ENCODE data around the gene ZSCAN20.
A peak's percentile ranks its signal among the peaks of the same experiment; 100 is the strongest.

Gene ZSCAN20

GRCh38 chr1:33473900-33474299 lies 1.5 kb downstream of the ZSCAN20 start:
- DNase-seq (ENCODE audit: low read depth), result peak; percentile 27
- no peak overlapping the region for H3K4me3 ChIP-seq (ENCODE audit: low read length)
- no peak for TF ChIP-seq CTCF (IDR thresholded peaks at IDR 0.05; ENCODE audit: insufficient read depth, low read depth, low read length, missing control alignments)

- TF ChIP-seq CTCF (IDR thresholded peaks at IDR 0.05; ENCODE audit: insufficient read depth, low read depth, low read length, missing control alignments), result no peak
- no peak for DNase-seq (ENCODE audit: low read depth)
- no peak overlapping the region for H3K4me3 ChIP-seq (ENCODE audit: low read length)
Observed at GRCh38 chr1:33477451-33477850, 5.0 kb downstream of the ZSCAN20 start.

- no peak overlapping the region for H3K4me3 ChIP-seq (ENCODE audit: low read length)
- DNase-seq (ENCODE audit: low read depth), result no peak
- no peak for TF ChIP-seq CTCF (IDR thresholded peaks at IDR 0.05; ENCODE audit: insufficient read depth, low read depth, low read length, missing control alignments)
Observed at GRCh38 chr1:33482412-33482811, 10.0 kb downstream of the ZSCAN20 start.

GRCh38 chr1:33488624-33489023 lies 16.2 kb downstream of the ZSCAN20 start:
- DNase-seq (ENCODE audit: low read depth), result no peak
- no peak for TF ChIP-seq CTCF (IDR thresholded peaks at IDR 0.05; ENCODE audit: insufficient read depth, low read depth, low read length, missing control alignments)
- no peak overlapping the region for H3K4me3 ChIP-seq (ENCODE audit: low read length)

- no peak for TF ChIP-seq CTCF (IDR thresholded peaks at IDR 0.05; ENCODE audit: insufficient read depth, low read depth, low read length, missing control alignments)
- no peak overlapping the region for H3K4me3 ChIP-seq (ENCODE audit: low read length)
- DNase-seq (ENCODE audit: low read depth), result no peak
Observed at GRCh38 chr1:33494929-33495328, 22.5 kb downstream of the ZSCAN20 start.

- DNase-seq (ENCODE audit: low read depth), result no peak
- no peak overlapping the region for H3K4me3 ChIP-seq (ENCODE audit: low read length)
- no peak for TF ChIP-seq CTCF (IDR thresholded peaks at IDR 0.05; ENCODE audit: insufficient read depth, low read depth, low read length, missing control alignments)
Observed at GRCh38 chr1:33497410-33497809, 25.0 kb downstream of the ZSCAN20 start.

GRCh38 chr1:33500547-33500946 lies 28.1 kb downstream of the ZSCAN20 start:
- TF ChIP-seq CTCF (IDR thresholded peaks at IDR 0.05; ENCODE audit: insufficient read depth, low read depth, low read length, missing control alignments), result no peak
- H3K4me3 ChIP-seq (ENCODE audit: low read length), result no peak overlapping the region
- no peak for DNase-seq (ENCODE audit: low read depth)
